ENCODE measurements around the gene CCL3.

- TF ChIP-seq, protein P1, sequence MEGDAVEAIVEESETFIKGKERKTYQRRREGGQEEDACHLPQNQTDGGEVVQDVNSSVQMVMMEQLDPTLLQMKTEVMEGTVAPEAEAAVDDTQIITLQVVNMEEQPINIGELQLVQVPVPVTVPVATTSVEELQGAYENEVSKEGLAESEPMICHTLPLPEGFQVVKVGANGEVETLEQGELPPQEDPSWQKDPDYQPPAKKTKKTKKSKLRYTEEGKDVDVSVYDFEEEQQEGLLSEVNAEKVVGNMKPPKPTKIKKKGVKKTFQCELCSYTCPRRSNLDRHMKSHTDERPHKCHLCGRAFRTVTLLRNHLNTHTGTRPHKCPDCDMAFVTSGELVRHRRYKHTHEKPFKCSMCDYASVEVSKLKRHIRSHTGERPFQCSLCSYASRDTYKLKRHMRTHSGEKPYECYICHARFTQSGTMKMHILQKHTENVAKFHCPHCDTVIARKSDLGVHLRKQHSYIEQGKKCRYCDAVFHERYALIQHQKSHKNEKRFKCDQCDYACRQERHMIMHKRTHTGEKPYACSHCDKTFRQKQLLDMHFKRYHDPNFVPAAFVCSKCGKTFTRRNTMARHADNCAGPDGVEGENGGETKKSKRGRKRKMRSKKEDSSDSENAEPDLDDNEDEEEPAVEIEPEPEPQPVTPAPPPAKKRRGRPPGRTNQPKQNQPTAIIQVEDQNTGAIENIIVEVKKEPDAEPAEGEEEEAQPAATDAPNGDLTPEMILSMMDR (IDR thresholded peaks at IDR 0.05; ENCODE audit: extremely low read depth in 1 of 2, insufficient read depth in 1 of 2, low read depth in 1 of 2, low read length in 2 of 2) = no peak
- TF ChIP-seq MAX (IDR thresholded peaks at IDR 0.05; ENCODE audit: insufficient read depth, insufficient read length) (no peak), POLR2AphosphoS5 (IDR thresholded peaks at IDR 0.05; ENCODE audit: insufficient read depth, low read depth, low read length) (no peak), EZH2 (IDR thresholded peaks at IDR 0.05; ENCODE audit: borderline replicate concordance, low read depth, low read length, severe bottlenecking) (no peak), POLR2A (IDR thresholded peaks at IDR 0.05; ENCODE audit: low read depth, low read length) (no peak), MYC (IDR thresholded peaks at IDR 0.05; ENCODE audit: low read depth, low read length) (no peak), JUN (IDR thresholded peaks at IDR 0.05; ENCODE audit: borderline replicate concordance, insufficient read depth, insufficient read length, low read depth) (no peak)
These were observed 6.0 kb upstream of the CCL3 start for GRCh38 chr17:36095992-36096391.
